HepG2 (cell line): ENCODE measurements around the gene CATSPERD. TPM values are rescaled to one million over a fixed set of nuclear protein-coding genes. Genes with fewer than 3 reads are reported as not detected.
A peak's percentile ranks its signal among the peaks of the same experiment; 100 is the strongest.

Source experiments
- CREB1 ChIP-seq, 2 experiments: fragments of 450-650 bp in 1 of 2; IDR thresholded peaks; 2 replicates each; pipeline ENCODE4 v1.6.1; 2016 to 2017; ENCODE audit warnings: control low read depth in 1 of 2, mild to moderate bottlenecking in 1 of 2, missing compliant biosample characterization in 1 of 2, missing genetic modification characterization in 1 of 2
- ELF1 ChIP-seq: sonication (generic); formaldehyde crosslinking; IDR thresholded peaks from 2 replicates; pipeline ENCODE4 v1.4.0; 2020; ENCODE audit warnings: missing genetic modification reagents
- FOXA1 ChIP-seq, 2 experiments: fragments of 450-650 bp in 1 of 2; sonication (generic) in 1 of 2; formaldehyde crosslinking in 1 of 2; IDR thresholded peaks; 2 replicates each; pipeline versions ENCODE4 v1.4.0 to v1.6.1; 2016 to 2020; ENCODE audit warnings: missing genetic modification reagents in 1 of 2
- HIVEP1 ChIP-seq: sonication (generic); formaldehyde crosslinking; IDR thresholded peaks from 2 replicates; pipeline ENCODE4 v1.4.0; 2020; ENCODE audit warnings: mild to moderate bottlenecking, missing genetic modification reagents
- HOXA9 ChIP-seq: sonication (generic); formaldehyde crosslinking; IDR thresholded peaks from 2 replicates; pipeline ENCODE4 v1.8.1; 2022; ENCODE audit warnings: missing genetic modification reagents, mild to moderate bottlenecking, moderate library complexity, borderline replicate concordance
- MATR3 ChIP-seq: sonication (generic); formaldehyde crosslinking; IDR thresholded peaks from 2 replicates; pipeline ENCODE4 v1.4.0; 2020; ENCODE audit warnings: missing genetic modification reagents
- NCOA1 ChIP-seq: sonication (generic); formaldehyde crosslinking; IDR thresholded peaks from 2 replicates; pipeline ENCODE4 v1.9.0; 2021; ENCODE audit warnings: missing genetic modification reagents
- SP2 ChIP-seq: sonication (generic); formaldehyde crosslinking; IDR thresholded peaks from 2 replicates; pipeline ENCODE4 v1.5.1; 2020; ENCODE audit warnings: mild to moderate bottlenecking, missing genetic modification reagents
- TERF1 ChIP-seq: sonication (generic); formaldehyde crosslinking; IDR thresholded peaks from 2 replicates; pipeline ENCODE4 v1.8.0; 2022; ENCODE audit warnings: mild to moderate bottlenecking, missing genetic modification reagents, moderate library complexity
- ZFP1 ChIP-seq: IDR thresholded peaks from 2 replicates; pipeline ENCODE4 v1.6.1; 2016
- ZHX2 ChIP-seq, 2 experiments: sonication (generic) in 1 of 2; formaldehyde crosslinking in 1 of 2; IDR thresholded peaks; 2 replicates each; pipeline versions ENCODE4 v1.6.1 to v1.9.0; 2014 to 2022; ENCODE audit warnings: antibody characterized with exemption in 1 of 2, borderline replicate concordance in 1 of 2, inconsistent platforms in 1 of 2, low read depth in 1 of 2, missing genetic modification reagents in 1 of 2
- ZNF225 ChIP-seq: sonication (generic); formaldehyde crosslinking; IDR thresholded peaks from 2 replicates; pipeline ENCODE4 v1.4.0; 2020; ENCODE audit warnings: mild to moderate bottlenecking, missing genetic modification reagents
- ZNF275 ChIP-seq: sonication (generic); formaldehyde crosslinking; IDR thresholded peaks from 2 replicates; pipeline ENCODE4 v1.8.0; 2022; ENCODE audit warnings: missing genetic modification reagents, mild to moderate bottlenecking, inconsistent platforms, borderline replicate concordance
- ZNF354B ChIP-seq: sonication (generic); formaldehyde crosslinking; IDR thresholded peaks from 2 replicates; pipeline ENCODE4 v1.8.0; 2022; ENCODE audit warnings: mild to moderate bottlenecking, missing genetic modification reagents
- ZNF552 ChIP-seq: sonication (generic); formaldehyde crosslinking; IDR thresholded peaks from 2 replicates; pipeline ENCODE4 v1.9.0; 2022; ENCODE audit warnings: missing genetic modification reagents, mild to moderate bottlenecking, borderline replicate concordance
- ZNF710 ChIP-seq: sonication (generic); formaldehyde crosslinking; IDR thresholded peaks from 2 replicates; pipeline ENCODE4 v1.5.0; 2020; ENCODE audit warnings: mild to moderate bottlenecking, missing genetic modification reagents, borderline replicate concordance
- ZNF850 ChIP-seq: sonication (generic); formaldehyde crosslinking; conservative IDR thresholded peaks from 2 replicates; pipeline ENCODE4 v1.9.0; 2021; ENCODE audit warnings: mild to moderate bottlenecking, missing genetic modification reagents
- polyA plus RNA-seq, 8 experiments: library from polyadenylated mRNA; depleted of rRNA in 3 of 8; stranded (reverse) in 7 of 8; unstranded in 1 of 8; fragments of >200 nt; fragmentation: Illumina TruSeq in 4 of 8; extraction: Trizol in 4 of 8; gene quantifications; 2 replicates each; pipeline versions ENCODE4 v1.2.1 to v1.2.3, GENCODE V29; 2011 to 2016; ENCODE audit warnings: low read depth in 4 of 8, missing spikeins in 1 of 8, mixed read lengths in 1 of 8; ENCODE audit not compliant: insufficient read depth in 1 of 8
- total RNA-seq, 5 experiments: library from RNA; depleted of rRNA; stranded (reverse); fragments of >200 nt; fragmentation: Illumina TruSeq; extraction: Trizol; gene quantifications; 2 replicates each; pipeline ENCODE4 v1.2.3, GENCODE V29; 2016; ENCODE audit warnings: low read depth in 1 of 5

CATSPERD gene
- total and polyA plus RNA-seq, 2 of the 13 experiments (the other 11 are each of a cell fraction or from before 2014, with no cell fraction given): 0.04 TPM; not detected in 1

- TF ChIP-seq SP2 (CRISPR knock-in tag): no peak
- no peak for TF ChIP-seq TERF1
- TF ChIP-seq ZFP1 (CRISPR knock-in tag): peak; percentile 85; the same call in 1 of the 2 replicates
- TF ChIP-seq HIVEP1 (CRISPR knock-in tag): peak; percentile 56; the same call in 1 of the 2 replicates
- TF ChIP-seq ZHX2 (IDR thresholded peaks at IDR 0.05; ENCODE audit: low read depth): peak; percentile 48; the same call in 1 of the 2 replicates
- no peak for TF ChIP-seq ZHX2 (CRISPR knock-in tag; IDR thresholded peaks at IDR 0.05; ENCODE audit: borderline replicate concordance)
- TF ChIP-seq HOXA9 (CRISPR knock-in tag): peak; percentile 94
- 0 out of 2 replicates have a peak, but pooled peaks have one; percentile 40 for TF ChIP-seq ZNF354B
- TF ChIP-seq ZNF275: peak; percentile 80; the same call in 1 of the 2 replicates
- TF ChIP-seq ZNF850: no peak
- TF ChIP-seq ZNF710 (CRISPR knock-in tag): peak; percentile 75; the same call in 1 of the 2 replicates
- TF ChIP-seq MATR3 (CRISPR knock-in tag): no peak
- no peak for TF ChIP-seq NCOA1 (CRISPR knock-in tag)
- TF ChIP-seq CREB1 (IDR thresholded peaks at IDR 0.05): peak; percentile 33
- TF ChIP-seq CREB1 (CRISPR knock-in tag; IDR thresholded peaks at IDR 0.05): no peak
- no peak for TF ChIP-seq ELF1 (CRISPR knock-in tag)
- TF ChIP-seq ZNF552 (CRISPR knock-in tag): no peak; the same call in 1 of the 2 replicates
- no peak for TF ChIP-seq FOXA1 (IDR thresholded peaks at IDR 0.05)
- TF ChIP-seq FOXA1 (CRISPR knock-in tag; IDR thresholded peaks at IDR 0.05): peak; percentile 79
- no peak; the same call in 1 of the 2 replicates for TF ChIP-seq ZNF225 (CRISPR knock-in tag)
Observed at GRCh38 chr19:5827891-5828660, 107.6 kb downstream of the CATSPERD start (continued).
